Natural killer cell (primary cell): ENCODE measurements around the gene GPSM1. TPM values are rescaled to one million over a fixed set of nuclear protein-coding genes. Genes with fewer than 3 reads are reported as not detected.

ENCODE experiments used
- ATAC-seq, 3 donors: fragments of 150-1000 bp in 2 of 3; fragments of 200-7000 bp in 1 of 3; cut with Tn5 transposase; 1 replicate in 1 of 3; 2 replicates in 2 of 3; pipeline ENCODE4 v1.10.0; 2021; ENCODE audit warnings: mild to moderate bottlenecking in 2 of 3, moderate library complexity in 2 of 3
- DNase-seq, 2 donors: peaks; one replicate each; pipeline versions ENCODE4 v3.0.0 to v3.0.0-alpha.2; 2013 to 2021; ENCODE audit warnings: mixed read lengths in 1 of 2
- H3K27ac ChIP-seq: one replicate; pipeline ENCODE4 v1.5.1; 2013; ENCODE audit warnings: mild to moderate bottlenecking, low read length
- H3K27me3 ChIP-seq: one replicate; pipeline ENCODE4 v1.6.1; 2013; ENCODE audit warnings: low read length; ENCODE audit not compliant: control insufficient read depth, insufficient read depth
- H3K36me3 ChIP-seq: one replicate; pipeline ENCODE4 v1.6.1; 2013; ENCODE audit warnings: low read length; ENCODE audit not compliant: control insufficient read depth, insufficient read depth
- H3K4me1 ChIP-seq: one replicate; pipeline ENCODE4 v1.6.1; 2013; ENCODE audit warnings: low read length; ENCODE audit not compliant: control insufficient read depth, insufficient read depth
- H3K4me3 ChIP-seq: one replicate; pipeline ENCODE4 v1.5.1; 2013; ENCODE audit warnings: low read length
- H3K9me3 ChIP-seq: one replicate; pipeline ENCODE4 v1.6.1; 2013; ENCODE audit warnings: low read length; ENCODE audit not compliant: control insufficient read depth, insufficient read depth
- H3K27ac Mint-ChIP-seq, 2 donors: one replicate each; pipeline ENCODE4 v1.8.0; 2022; ENCODE audit warnings: mild to moderate bottlenecking in 2 of 2, mixed read lengths in 2 of 2, moderate library complexity in 1 of 2
- H3K27me3 Mint-ChIP-seq, 2 donors: one replicate each; pipeline ENCODE4 v1.8.0; 2022; ENCODE audit warnings: low read depth in 2 of 2, mixed read lengths in 2 of 2
- H3K36me3 Mint-ChIP-seq: one replicate; pipeline ENCODE4 v1.8.0; 2022; ENCODE audit warnings: mixed read lengths
- H3K4me1 Mint-ChIP-seq, 2 donors: one replicate each; pipeline ENCODE4 v1.8.0; 2022; ENCODE audit warnings: mixed read lengths in 2 of 2
- H3K4me3 Mint-ChIP-seq: one replicate; pipeline ENCODE4 v1.8.0; 2022; ENCODE audit warnings: mild to moderate bottlenecking, moderate library complexity, mixed read lengths
- H3K9me3 Mint-ChIP-seq, 2 donors: one replicate each; pipeline ENCODE4 v1.8.0; 2022; ENCODE audit warnings: mixed read lengths in 2 of 2
- WGBS: methylation state at CpG from one replicate; pipeline ENCODE4 v1.1.7; 2013; ENCODE audit warnings: missing lambda C conversion rate; ENCODE audit not compliant: insufficient coverage; 5-methylcytosine and 5-hydroxymethylcytosine counted together
- intact Hi-C: fragments of 100-400 bp; cut with micrococcal nuclease; formaldehyde crosslinking; loops from one replicate; pipeline ENCODE4 v1.14.2; 2022
- total RNA-seq, 4 donors: library from RNA; stranded (reverse); fragments of 120-200 nt in 1 of 4; gene quantifications; one replicate each; pipeline versions ENCODE4 v1.2.3 to v1.2.4, GENCODE V29; 2013 to 2022
- TF ChIP-seq, protein P1 (sequence below): fragments of 200-600 bp; IDR thresholded peaks from one replicate; pipeline ENCODE4 v1.8.0; 2022; ENCODE audit warnings: antibody characterized with exemption

The GPSM1 gene
- total RNA-seq, 3 donors from 2014 or later (not counting 1 experiment from before 2014, with no cell fraction given) = 2.6 to 4.2 (median 3.4) TPM

DNA sequence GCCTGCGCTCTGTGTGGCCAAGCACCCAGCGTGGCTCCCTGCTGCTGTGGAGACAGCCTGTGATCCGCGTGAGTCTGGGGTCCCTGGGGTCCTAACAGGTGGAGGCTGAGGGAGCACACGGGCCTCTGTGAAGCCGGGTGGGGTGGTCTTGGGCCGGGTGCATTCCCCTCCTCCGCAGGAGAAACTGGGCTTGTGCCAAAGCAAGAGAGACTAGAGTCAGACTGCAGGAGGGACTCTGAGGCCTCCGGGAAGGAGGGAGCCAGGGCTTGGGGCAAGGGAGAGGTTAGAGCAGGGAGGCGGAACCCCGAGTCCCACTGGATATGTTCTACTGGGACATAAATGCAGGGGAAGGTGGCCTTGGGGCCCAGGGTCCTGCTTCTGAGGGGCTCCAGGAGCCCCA is 25.7 kb downstream of the GPSM1 start:
- TF ChIP-seq, protein P1, sequence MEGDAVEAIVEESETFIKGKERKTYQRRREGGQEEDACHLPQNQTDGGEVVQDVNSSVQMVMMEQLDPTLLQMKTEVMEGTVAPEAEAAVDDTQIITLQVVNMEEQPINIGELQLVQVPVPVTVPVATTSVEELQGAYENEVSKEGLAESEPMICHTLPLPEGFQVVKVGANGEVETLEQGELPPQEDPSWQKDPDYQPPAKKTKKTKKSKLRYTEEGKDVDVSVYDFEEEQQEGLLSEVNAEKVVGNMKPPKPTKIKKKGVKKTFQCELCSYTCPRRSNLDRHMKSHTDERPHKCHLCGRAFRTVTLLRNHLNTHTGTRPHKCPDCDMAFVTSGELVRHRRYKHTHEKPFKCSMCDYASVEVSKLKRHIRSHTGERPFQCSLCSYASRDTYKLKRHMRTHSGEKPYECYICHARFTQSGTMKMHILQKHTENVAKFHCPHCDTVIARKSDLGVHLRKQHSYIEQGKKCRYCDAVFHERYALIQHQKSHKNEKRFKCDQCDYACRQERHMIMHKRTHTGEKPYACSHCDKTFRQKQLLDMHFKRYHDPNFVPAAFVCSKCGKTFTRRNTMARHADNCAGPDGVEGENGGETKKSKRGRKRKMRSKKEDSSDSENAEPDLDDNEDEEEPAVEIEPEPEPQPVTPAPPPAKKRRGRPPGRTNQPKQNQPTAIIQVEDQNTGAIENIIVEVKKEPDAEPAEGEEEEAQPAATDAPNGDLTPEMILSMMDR = no peak
- Mint-ChIP-seq H3K36me3 (no peaks in the 10 kb centered on the region), H3K27ac (no peak overlapping the region), H3K27me3 (no peaks in the 10 kb centered on the region), H3K9me3 (no peaks in the 10 kb centered on the region), H3K4me3 (no peak overlapping the region), H3K4me1 (no peaks in the 10 kb centered on the region)
- Histone ChIP-seq H3K4me1 (no peaks in the 10 kb centered on the region), H3K4me3 (no peak overlapping the region), H3K27ac (no peak overlapping the region), H3K9me3 (no peaks in the 10 kb centered on the region), H3K27me3 (no peaks in the 10 kb centered on the region), H3K36me3 (no peaks in the 10 kb centered on the region)
- no peak for DNase-seq
- no peak for ATAC-seq
- WGBS = 95% methylated on average over 11 of the region's 11 CpGs
- intact Hi-C loops = no loop called here

DNA sequence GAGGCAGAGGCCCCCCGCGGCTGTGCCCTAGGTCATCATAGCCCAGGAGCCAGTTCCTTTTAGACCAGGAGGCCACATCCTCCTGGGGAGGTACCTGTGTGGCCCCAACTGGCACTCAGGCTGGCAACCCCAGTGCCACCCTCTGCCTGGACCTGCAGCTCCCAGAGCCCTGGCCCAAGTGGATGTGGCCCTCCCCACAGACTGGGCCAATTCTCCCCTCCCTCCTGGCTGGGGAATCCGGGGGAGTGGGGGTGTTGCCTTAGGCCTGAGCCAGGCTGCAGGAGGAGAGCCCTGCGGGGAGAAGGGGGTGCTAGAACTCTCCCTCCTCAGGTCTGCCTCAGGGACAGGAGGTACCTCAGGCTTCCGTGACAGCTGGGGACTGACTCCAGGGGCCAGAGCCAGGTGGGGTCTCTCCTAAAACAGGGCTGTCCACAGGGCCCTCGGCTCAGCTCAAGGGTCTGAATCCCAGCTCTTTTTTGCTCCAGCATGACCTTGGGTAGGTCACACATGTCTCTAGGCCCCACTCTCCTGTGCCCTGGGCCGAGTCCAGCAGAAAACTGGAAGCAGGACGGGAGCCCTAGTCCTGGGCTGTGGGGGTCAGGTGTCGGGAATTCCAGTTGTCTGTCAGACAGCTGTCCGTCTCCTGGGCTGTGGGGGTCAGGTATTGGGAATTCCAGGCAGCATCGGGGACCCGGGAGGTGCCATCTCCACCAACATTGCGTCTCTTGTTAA is 26.6 kb downstream of the GPSM1 start:
- Histone ChIP-seq H3K4me3 (no peak overlapping the region), H3K27ac (no peak overlapping the region), H3K36me3 (no peaks in the 10 kb centered on the region), H3K4me1 (no peaks in the 10 kb centered on the region), H3K27me3 (no peaks in the 10 kb centered on the region), H3K9me3 (no peaks in the 10 kb centered on the region)
- H3K27me3 Mint-ChIP-seq = no peaks in the 10 kb centered on the region
- H3K27ac Mint-ChIP-seq = no peak overlapping the region
- DNase-seq = no peak
- no peaks in the 10 kb centered on the region for H3K9me3 Mint-ChIP-seq
- H3K4me3 Mint-ChIP-seq = no peak overlapping the region
- no peaks in the 10 kb centered on the region for H3K4me1 Mint-ChIP-seq
- intact Hi-C loops = no loop called here
- 89% methylated on average over 13 of the region's 13 CpGs for WGBS
- no peak for ATAC-seq
- TF ChIP-seq, protein P1 = no peak
- no peaks in the 10 kb centered on the region for H3K36me3 Mint-ChIP-seq

DNA sequence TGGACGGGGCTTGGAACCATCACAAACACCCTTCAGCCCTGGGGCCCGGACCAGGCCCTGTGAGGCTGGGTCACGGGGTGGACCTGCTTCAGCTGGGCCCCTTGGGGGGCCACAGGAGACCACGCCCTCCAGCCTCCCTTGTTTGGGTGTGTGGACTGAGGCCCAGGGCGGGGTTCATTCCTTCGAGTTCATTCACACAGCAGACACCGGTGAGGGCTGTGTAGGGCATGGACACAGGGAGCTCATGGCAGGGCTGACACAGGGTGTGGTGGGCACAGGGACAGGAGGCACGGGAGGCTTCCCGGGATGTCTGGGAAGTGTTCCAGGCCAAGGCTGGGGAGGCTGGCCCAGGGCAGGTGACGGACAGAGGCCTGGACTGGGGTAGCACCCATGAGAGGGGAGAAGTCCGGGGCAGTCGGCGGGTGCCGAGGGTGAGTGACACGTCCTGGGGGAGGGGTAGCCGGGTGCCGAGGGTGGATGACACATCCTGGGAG is 27.3 kb downstream of the GPSM1 start:
- no peak overlapping the region for H3K4me3 Mint-ChIP-seq
- no peaks in the 10 kb centered on the region for H3K27me3 ChIP-seq
- H3K27me3 Mint-ChIP-seq = no peaks in the 10 kb centered on the region
- H3K4me1 Mint-ChIP-seq = no peaks in the 10 kb centered on the region
- H3K9me3 ChIP-seq = no peaks in the 10 kb centered on the region
- H3K9me3 Mint-ChIP-seq = no peaks in the 10 kb centered on the region
- intact Hi-C loops = no loop called here
- no peaks in the 10 kb centered on the region for H3K36me3 Mint-ChIP-seq
- no peak overlapping the region for H3K27ac Mint-ChIP-seq
- WGBS = 88% methylated on average over 17 of the region's 17 CpGs
- no peak for DNase-seq
- no peak for ATAC-seq
- H3K36me3 ChIP-seq = no peaks in the 10 kb centered on the region
- no peak overlapping the region for H3K27ac ChIP-seq
- H3K4me1 ChIP-seq = no peaks in the 10 kb centered on the region
- H3K4me3 ChIP-seq = no peak overlapping the region
- TF ChIP-seq, protein P1 = no peak
